Suppressor macrophage treated with lipopolysaccharide for 4 hours (primary cell): ENCODE results near the gene GRIK4.

Experiments
- DNase-seq: peaks from one replicate; pipeline ENCODE4 v3.0.0-alpha.2; 2020

Gene GRIK4

DNA sequence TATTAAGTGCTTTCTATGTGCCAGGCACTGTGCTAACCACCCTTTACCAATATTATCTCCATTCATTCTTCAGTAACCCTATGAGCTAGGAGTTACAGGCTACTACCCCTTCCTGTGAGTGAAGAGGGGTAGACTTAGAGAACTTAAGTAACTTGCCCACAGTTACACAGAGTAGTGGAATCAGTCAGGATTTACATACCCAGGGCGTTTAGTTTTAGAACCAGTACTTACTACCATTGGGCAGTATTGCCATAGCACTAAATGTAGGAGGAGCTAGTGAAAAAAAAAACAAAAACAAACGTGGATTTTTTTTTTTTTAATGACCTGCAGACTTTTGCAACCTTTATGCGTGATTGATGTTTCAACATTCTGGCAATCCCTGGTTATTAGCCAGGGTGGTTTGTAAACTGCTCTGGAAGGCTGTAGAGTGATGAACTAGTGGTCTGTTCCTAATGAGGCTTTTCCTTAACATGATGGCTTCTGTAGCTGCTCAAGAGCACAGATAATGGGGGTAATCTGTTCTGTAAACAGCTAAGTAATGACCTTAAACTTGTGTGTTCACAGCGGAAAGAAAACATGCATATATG lies 523.7 kb downstream of the GRIK4 start:
- DNase-seq: no peak

DNA sequence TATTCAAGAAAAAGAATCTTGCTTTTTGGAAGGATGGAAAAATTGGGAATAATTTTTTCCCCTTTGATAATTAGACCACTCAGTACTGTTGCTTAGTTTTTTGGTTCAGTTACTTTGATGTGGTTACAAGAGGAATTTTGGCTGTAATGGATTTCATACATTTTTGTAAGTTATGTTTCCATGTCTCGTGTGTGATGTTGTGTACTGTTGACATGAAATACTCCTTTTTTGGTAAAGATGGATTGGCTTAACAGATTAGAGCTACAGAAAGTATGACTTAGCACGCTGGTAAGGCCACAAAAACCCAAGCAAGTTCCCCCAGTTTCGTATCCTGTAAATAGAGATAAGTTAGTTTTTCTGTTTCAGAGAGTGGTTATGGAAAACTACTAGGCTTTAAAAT lies 524.2 kb downstream of the GRIK4 start:
- DNase-seq: no peak

DNA sequence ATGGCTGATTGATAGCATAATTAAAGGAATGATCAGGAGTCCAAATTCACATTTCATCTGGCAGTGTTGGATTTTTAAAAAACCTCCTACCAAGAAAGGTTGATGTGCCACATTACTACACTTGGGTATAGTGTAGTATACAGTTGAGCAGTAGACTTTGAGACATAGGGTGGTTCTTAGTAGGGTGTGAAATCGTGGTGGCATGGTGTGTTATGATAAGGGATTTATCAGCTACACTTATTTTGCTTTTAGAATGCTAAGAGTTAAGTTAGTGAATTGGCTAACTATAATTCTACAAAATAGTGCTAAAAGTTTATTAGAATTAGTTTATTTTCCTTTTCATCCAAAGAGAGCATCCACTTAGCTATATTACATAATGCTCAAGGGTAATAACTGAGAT lies 525.5 kb downstream of the GRIK4 start:
- no peak for DNase-seq
